Transverse colon (tissue), 4 donors: ENCODE data around the gene ZBTB7C. TPM values are rescaled to one million over a fixed set of nuclear protein-coding genes. Genes with fewer than 3 reads are reported as not detected.

ENCODE experiments used
- DNase-seq: peaks from one replicate; pipeline ENCODE4 v3.0.0-alpha.2; 2019
- H3K27ac ChIP-seq, 4 donors: fragments of 200-600 bp; sonication (generic); 2 replicates each; pipeline ENCODE4 v1.5.1; 2016 to 2018; ENCODE audit warnings: inconsistent platforms in 4 of 4
- H3K27me3 ChIP-seq: fragments of 200-600 bp; sonication (generic); 2 replicates; pipeline ENCODE4 v1.5.1; 2017; ENCODE audit warnings: inconsistent platforms
- H3K36me3 ChIP-seq, 4 donors: fragments of 200-600 bp; sonication (generic); 2 replicates each; pipeline ENCODE4 v1.5.1; 2017 to 2019; ENCODE audit warnings: inconsistent platforms in 4 of 4
- H3K4me1 ChIP-seq, 4 donors: fragments of 200-600 bp; sonication (generic); 2 replicates each; pipeline ENCODE4 v1.5.1; 2017 to 2020; ENCODE audit warnings: inconsistent platforms in 4 of 4
- H3K4me3 ChIP-seq, 4 donors: fragments of 200-600 bp; sonication (generic); 1 replicate in 1 of 4; 2 replicates in 3 of 4; pipeline versions ENCODE4 v1.5.1 to v1.6.1; 2017 to 2019; ENCODE audit warnings: inconsistent platforms in 4 of 4
- H3K9me3 ChIP-seq, 2 donors: fragments of 200-600 bp; sonication (generic); 2 replicates each; pipeline ENCODE4 v1.5.1; 2017 to 2019; ENCODE audit warnings: inconsistent platforms in 2 of 2
- CTCF ChIP-seq, 5 experiments: fragments of 200-600 bp in 3 of 5; fragments of 450-650 bp in 2 of 5; sonication (generic) in 3 of 5; IDR thresholded peaks; 1 replicate in 2 of 5; 2 replicates in 3 of 5; pipeline ENCODE4 v1.5.1; 2016 to 2017; ENCODE audit warnings: antibody characterized with exemption in 5 of 5, inconsistent platforms in 3 of 5, mild to moderate bottlenecking in 2 of 5, moderate library complexity in 1 of 5
- EP300 ChIP-seq: sonication (generic); formaldehyde crosslinking; IDR thresholded peaks from one replicate; pipeline ENCODE4 v1.6.1; 2017; ENCODE audit warnings: antibody characterized with exemption, low read depth
- POLR2A ChIP-seq: fragments of 450-650 bp; IDR thresholded peaks from one replicate; pipeline ENCODE4 v1.6.1; 2016; ENCODE audit warnings: antibody characterized with exemption, mild to moderate bottlenecking, moderate library complexity
- POLR2AphosphoS5 ChIP-seq, 3 donors: sonication (generic); formaldehyde crosslinking; IDR thresholded peaks; one replicate each; pipeline ENCODE4 v1.6.1; 2016; ENCODE audit warnings: antibody characterized with exemption in 3 of 3
- WGBS, 2 donors: methylation state at CpG; one replicate each; pipeline ENCODE4 v1.1.5; 2018; ENCODE audit warnings: low coverage in 1 of 2; 5-methylcytosine and 5-hydroxymethylcytosine counted together
- in situ Hi-C, 4 donors: fragments of 200-750 bp; cut with MboI; loops; one replicate each; pipeline versions ENCODE4 v1.15.0 to v1.15.1; 2017; ENCODE audit warnings: low sequenced_read_pairs in 3 of 4, low pct_ligation_motif_present in 1 of 4, low pct_unique_long_range_greater_than_20kb in 1 of 4
- intact Hi-C: fragments of 100-400 bp; cut with DNase I; formaldehyde crosslinking; loops from one replicate; pipeline ENCODE4 v1.15.1; 2023; ENCODE audit warnings: low total_unique reads
- total RNA-seq, 4 donors: library from RNA; depleted of rRNA; stranded (reverse); fragments of >200 nt; gene quantifications; one replicate each; pipeline ENCODE4 v1.1.0, GENCODE V29; 2016

The ZBTB7C gene
- total RNA-seq, 4 donors from 2014 or later: 38.4 to 81.2 (median 47.5) TPM

- intact Hi-C loops: no loop called here
- H3K4me3 ChIP-seq: no peak overlapping the region
- H3K27me3 ChIP-seq: no peaks in the 10 kb centered on the region
- no peaks in the 10 kb centered on the region for H3K9me3 ChIP-seq
- in situ Hi-C loops: no loop called here
- TF ChIP-seq POLR2A: no peak
- no peaks in the 10 kb centered on the region for H3K36me3 ChIP-seq
- no peaks in the 10 kb centered on the region for H3K4me1 ChIP-seq
- 86 to 88% methylated on average over 2 of the region's 2 CpGs for WGBS, 2 donors
- no peak for DNase-seq
- H3K27ac ChIP-seq: no peak overlapping the region
Observed at GRCh38 chr18:48188609-48189008, 220.6 kb downstream of the ZBTB7C start.

GRCh38 chr18:48186861-48187260 lies 222.3 kb downstream of the ZBTB7C start:
- Histone ChIP-seq H3K4me3 (no peak overlapping the region), H3K27ac (no peak overlapping the region), H3K36me3 (no peaks in the 10 kb centered on the region), H3K27me3 (no peaks in the 10 kb centered on the region), H3K9me3 (no peaks in the 10 kb centered on the region), H3K4me1 (no peaks in the 10 kb centered on the region)
- intact Hi-C loops: no loop called here
- in situ Hi-C loops: no loop called here
- no peak for TF ChIP-seq CTCF (IDR thresholded peaks at IDR 0.05)
- TF ChIP-seq EP300: no peak
- TF ChIP-seq POLR2A: no peak
- no peak for TF ChIP-seq POLR2AphosphoS5 (IDR thresholded peaks at IDR 0.05)
- WGBS, 2 donors: 91 to 95% methylated on average over 3 to 6 of the region's 6 CpGs
- no peak for DNase-seq

- Histone ChIP-seq H3K36me3 (no peaks in the 10 kb centered on the region), H3K4me3 (no peak overlapping the region), H3K27ac (no peak overlapping the region), H3K27me3 (no peaks in the 10 kb centered on the region), H3K4me1 (no peaks in the 10 kb centered on the region), H3K9me3 (no peaks in the 10 kb centered on the region)
- WGBS, 2 donors: 73% methylated on average over 20 of the region's 20 CpGs; no CpG with 5 or more reads in 1 of the 2 donors
- intact Hi-C loops (no loop called here), in situ Hi-C loops (no loop called here)
- TF ChIP-seq POLR2AphosphoS5 (IDR thresholded peaks at IDR 0.05) (no peak), POLR2A (no peak), EP300 (no peak), CTCF (IDR thresholded peaks at IDR 0.05) (no peak)
- no peak for DNase-seq
Observed at GRCh38 chr18:48186131-48186766, 222.9 kb downstream of the ZBTB7C start.

GRCh38 chr18:48184118-48184517 lies 225.1 kb downstream of the ZBTB7C start:
- Histone ChIP-seq H3K9me3 (no peaks in the 10 kb centered on the region), H3K36me3 (no peaks in the 10 kb centered on the region), H3K27me3 (no peaks in the 10 kb centered on the region), H3K27ac (no peak overlapping the region), H3K4me3 (no peak overlapping the region), H3K4me1 (no peaks in the 10 kb centered on the region)
- no peak for DNase-seq
- TF ChIP-seq CTCF (IDR thresholded peaks at IDR 0.05): no peak
- no peak for TF ChIP-seq EP300
- no peak for TF ChIP-seq POLR2A
- no peak for TF ChIP-seq POLR2AphosphoS5 (IDR thresholded peaks at IDR 0.05)
- WGBS, 2 donors: 69 to 78% methylated on average over 4 to 6 of the region's 6 CpGs
- in situ Hi-C loops (no loop called here), intact Hi-C loops (no loop called here)

- H3K36me3 ChIP-seq: no peaks in the 10 kb centered on the region
- no peaks in the 10 kb centered on the region for H3K9me3 ChIP-seq
- no peak overlapping the region for H3K4me3 ChIP-seq
- H3K27ac ChIP-seq: no peak overlapping the region
- intact Hi-C loops: no loop called here
- H3K4me1 ChIP-seq: no peaks in the 10 kb centered on the region
- no peak for DNase-seq
- WGBS, 2 donors: 87 to 100% methylated on average over 1 to 2 of the region's 2 CpGs
- TF ChIP-seq CTCF (IDR thresholded peaks at IDR 0.05) (no peak), POLR2A (no peak), POLR2AphosphoS5 (IDR thresholded peaks at IDR 0.05) (no peak), EP300 (no peak)
- H3K27me3 ChIP-seq: no peaks in the 10 kb centered on the region
- in situ Hi-C loops: no loop called here
Observed at GRCh38 chr18:48183613-48184012, 225.6 kb downstream of the ZBTB7C start.
